ENCODE data around the gene C6orf118.

DNA sequence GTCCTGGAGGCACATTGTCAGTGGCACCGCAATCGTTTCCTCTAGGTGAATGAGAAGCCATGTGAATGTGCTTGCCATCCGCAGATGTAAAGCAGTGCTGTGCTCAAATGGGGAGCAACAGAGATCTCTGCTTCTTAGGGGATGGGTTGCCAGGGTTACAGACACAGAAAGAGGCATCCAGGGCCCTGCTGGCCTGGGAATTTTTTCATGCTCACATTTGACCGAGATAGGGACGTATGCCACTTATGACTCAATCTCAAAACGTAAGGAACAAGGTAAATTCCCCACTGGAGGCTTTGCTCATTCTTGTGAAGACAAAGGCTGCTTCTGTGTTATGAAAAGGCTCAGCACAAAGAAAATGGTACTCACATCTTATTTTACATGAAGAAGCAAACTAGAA is 11.0 kb downstream of the C6orf118 start:
- TF ChIP-seq POLR2AphosphoS5 (IDR thresholded peaks at IDR 0.05; ENCODE audit: low read depth, low read length) (no peak), TAF1 (IDR thresholded peaks at IDR 0.05; ENCODE audit: borderline replicate concordance, insufficient read depth, low read length) (no peak), REST (IDR thresholded peaks at IDR 0.05; ENCODE audit: insufficient read depth in 1 of 2, low read depth in 2 of 2, low read length in 2 of 2) (no peak)

Data from PFSK-1 (cell line).